Tibial artery (tissue), 4 donors: ENCODE results near the gene ISOC2.

ENCODE experiments used
- DNase-seq, 2 donors: peaks; one replicate each; pipeline ENCODE4 v3.0.0-alpha.2; 2019
- H3K27ac ChIP-seq, 2 donors: fragments of 200-600 bp; sonication (generic) in 1 of 2; 1 replicate in 1 of 2; 2 replicates in 1 of 2; pipeline ENCODE4 v1.5.1; 2018 to 2019; ENCODE audit warnings: mild to moderate bottlenecking in 1 of 2
- H3K27me3 ChIP-seq, 2 donors: fragments of 200-600 bp; sonication (generic) in 1 of 2; one replicate each; pipeline versions ENCODE4 v1.5.1 to v1.6.0; 2016 to 2019
- H3K36me3 ChIP-seq, 3 donors: fragments of 200-600 bp; sonication (generic) in 2 of 3; one replicate each; pipeline ENCODE4 v1.5.1; 2016 to 2019; ENCODE audit warnings: mild to moderate bottlenecking in 2 of 3
- H3K4me1 ChIP-seq, 4 donors: fragments of 200-600 bp; sonication (generic) in 2 of 4; 1 replicate in 3 of 4; 2 replicates in 1 of 4; pipeline ENCODE4 v1.5.1; 2016 to 2019
- H3K4me3 ChIP-seq, 2 donors: fragments of 200-600 bp; sonication (generic) in 1 of 2; 1 replicate in 1 of 2; 2 replicates in 1 of 2; pipeline ENCODE4 v1.5.1; 2018 to 2019; ENCODE audit warnings: mild to moderate bottlenecking in 2 of 2
- H3K9me3 ChIP-seq, 3 donors: fragments of 200-600 bp; sonication (generic) in 1 of 3; one replicate each; pipeline ENCODE4 v1.5.1; 2016 to 2019
- CTCF ChIP-seq, 2 experiments: fragments of 200-600 bp in 1 of 2; fragments of 450-650 bp in 1 of 2; IDR thresholded peaks; one replicate each; pipeline ENCODE4 v1.5.1; 2017 to 2019; ENCODE audit warnings: antibody characterized with exemption in 2 of 2, mild to moderate bottlenecking in 1 of 2, moderate library complexity in 1 of 2
- intact Hi-C: fragments of 100-400 bp; cut with DNase I; formaldehyde crosslinking; loops from one replicate; pipeline ENCODE4 v1.15.0; 2023; ENCODE audit warnings: low total_unique reads

Gene ISOC2

GRCh38 chr19:55495646-55496349 is 34.4 kb upstream of the ISOC2 start:
- peaks cover 0 to 8% (median 0%) of the 10 kb centered on the region in 3 donors for H3K36me3 ChIP-seq
- intact Hi-C loops, result no loop called here
- no peak for DNase-seq
- no peak overlapping the region for H3K4me3 ChIP-seq
- no peaks in the 10 kb centered on the region for H3K9me3 ChIP-seq
- no peak overlapping the region for H3K27ac ChIP-seq
- TF ChIP-seq CTCF (IDR thresholded peaks at IDR 0.05), result no peak
- peaks cover 0 to 41% of the 10 kb centered on the region in 2 donors for H3K27me3 ChIP-seq
- peaks cover 0 to 21% (median 3%) of the 10 kb centered on the region in 4 donors for H3K4me1 ChIP-seq

GRCh38 chr19:55494172-55494761 is 32.8 kb upstream of the ISOC2 start:
- Histone ChIP-seq H3K36me3 (no peaks in the 10 kb centered on the region), H3K27me3 (peaks cover 0 to 56% of the 10 kb centered on the region in 2 donors), H3K27ac (peak overlapping the region; percentile 60 to 72), H3K4me3 (peak overlapping the region; percentile 23 to 35), H3K9me3 (no peaks in the 10 kb centered on the region), H3K4me1 (peaks cover 0 to 22% (median 5%) of the 10 kb centered on the region in 4 donors)
- TF ChIP-seq CTCF (IDR thresholded peaks at IDR 0.05), result no peak
- intact Hi-C loops, result no loop called here
- peak in 1 of 2 donors; percentile 50 for DNase-seq

GRCh38 chr19:55493645-55494171 is 32.3 kb upstream of the ISOC2 start:
- Histone ChIP-seq H3K9me3 (no peaks in the 10 kb centered on the region), H3K4me3 (peak overlapping the region; percentile 23 to 35)
- no peak for TF ChIP-seq CTCF (IDR thresholded peaks at IDR 0.05)

GRCh38 chr19:55493052-55493644 is 31.7 kb upstream of the ISOC2 start:
- Histone ChIP-seq H3K4me3 (peak overlapping the region; percentile 23 to 35), H3K27me3 (peaks cover 0 to 61% of the 10 kb centered on the region in 2 donors), H3K27ac (peak overlapping the region; percentile 60 to 72), H3K4me1 (peaks cover 0 to 27% (median 10%) of the 10 kb centered on the region in 4 donors), H3K9me3 (no peaks in the 10 kb centered on the region), H3K36me3 (no peaks in the 10 kb centered on the region)
- intact Hi-C loops, result no loop called here
- TF ChIP-seq CTCF (IDR thresholded peaks at IDR 0.05), result no peak
- no peak for DNase-seq

More at GRCh38 chr19:55493645-55494171, 32.3 kb upstream of the ISOC2 start:
- intact Hi-C loops, result no loop called here
- Histone ChIP-seq H3K4me1 (peaks cover 0 to 27% (median 8%) of the 10 kb centered on the region in 4 donors), H3K27ac (peak overlapping the region; percentile 60 to 72), H3K36me3 (no peaks in the 10 kb centered on the region), H3K27me3 (peaks cover 0 to 61% of the 10 kb centered on the region in 2 donors)
- no peak for DNase-seq

GRCh38 chr19:55492362-55492944 is 31.0 kb upstream of the ISOC2 start:
- Histone ChIP-seq H3K9me3 (no peaks in the 10 kb centered on the region), H3K36me3 (no peaks in the 10 kb centered on the region), H3K4me3 (no peak overlapping the region), H3K4me1 (peaks cover 0 to 34% (median 13%) of the 10 kb centered on the region in 4 donors), H3K27me3 (peaks cover 0 to 65% of the 10 kb centered on the region in 2 donors), H3K27ac (no peak overlapping the region)
- TF ChIP-seq CTCF (IDR thresholded peaks at IDR 0.05), result no peak
- DNase-seq, result no peak
- intact Hi-C loops, result no loop called here
